Breast epithelium (tissue), 3 donors: ENCODE data around the gene CILP.

Experiments
- POLR2A ChIP-seq: fragments of 450-650 bp; IDR thresholded peaks from one replicate; pipeline ENCODE4 v1.6.1; 2016; ENCODE audit warnings: antibody characterized with exemption, mild to moderate bottlenecking, moderate library complexity
- TF ChIP-seq, protein P1 (sequence below), 3 donors: fragments of 450-650 bp; IDR thresholded peaks; one replicate each; pipeline ENCODE4 v1.5.1; 2016 to 2017; ENCODE audit warnings: antibody characterized with exemption in 3 of 3, mild to moderate bottlenecking in 3 of 3, moderate library complexity in 3 of 3

GRCh38 chr15:65182538-65182937, 28.7 kb downstream of the CILP start:
- TF ChIP-seq, protein P1, sequence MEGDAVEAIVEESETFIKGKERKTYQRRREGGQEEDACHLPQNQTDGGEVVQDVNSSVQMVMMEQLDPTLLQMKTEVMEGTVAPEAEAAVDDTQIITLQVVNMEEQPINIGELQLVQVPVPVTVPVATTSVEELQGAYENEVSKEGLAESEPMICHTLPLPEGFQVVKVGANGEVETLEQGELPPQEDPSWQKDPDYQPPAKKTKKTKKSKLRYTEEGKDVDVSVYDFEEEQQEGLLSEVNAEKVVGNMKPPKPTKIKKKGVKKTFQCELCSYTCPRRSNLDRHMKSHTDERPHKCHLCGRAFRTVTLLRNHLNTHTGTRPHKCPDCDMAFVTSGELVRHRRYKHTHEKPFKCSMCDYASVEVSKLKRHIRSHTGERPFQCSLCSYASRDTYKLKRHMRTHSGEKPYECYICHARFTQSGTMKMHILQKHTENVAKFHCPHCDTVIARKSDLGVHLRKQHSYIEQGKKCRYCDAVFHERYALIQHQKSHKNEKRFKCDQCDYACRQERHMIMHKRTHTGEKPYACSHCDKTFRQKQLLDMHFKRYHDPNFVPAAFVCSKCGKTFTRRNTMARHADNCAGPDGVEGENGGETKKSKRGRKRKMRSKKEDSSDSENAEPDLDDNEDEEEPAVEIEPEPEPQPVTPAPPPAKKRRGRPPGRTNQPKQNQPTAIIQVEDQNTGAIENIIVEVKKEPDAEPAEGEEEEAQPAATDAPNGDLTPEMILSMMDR (IDR thresholded peaks at IDR 0.05) = no peak
- TF ChIP-seq POLR2A = no peak
